ENCODE results near the gene TBKBP1.
A peak's percentile ranks its signal among the peaks of the same experiment; 100 is the strongest.

TBKBP1 gene

GRCh38 chr17:47693731-47694580 lies at the start of gene TBKBP1:
Gene TBKBP1, plus strand, starts transcription at chr17:47694161. Its CDS starts 1,952 bp downstream, at chr17:47696113.
- no peak for DNase-seq (ENCODE audit: low spot score)

- DNase-seq (ENCODE audit: low spot score), result no peak
These were observed 49.6 kb upstream of the TBKBP1 start for GRCh38 chr17:47644324-47644723.

GRCh38 chr17:47649153-47649971 lies 44.6 kb upstream of the TBKBP1 start, which contains the start of gene KPNB1:
Gene KPNB1, plus strand, starts transcription at chr17:47649919. Its CDS starts 326 bp downstream, at chr17:47650245.
- DNase-seq (ENCODE audit: low spot score), result peak; percentile 96

- no peak for DNase-seq (ENCODE audit: low spot score)
These were observed 43.9 kb upstream of the TBKBP1 start for GRCh38 chr17:47649972-47650524.

GRCh38 chr17:47650525-47651522 lies 43.1 kb upstream of the TBKBP1 start:
- peak; percentile 91 for DNase-seq (ENCODE audit: low spot score)

GRCh38 chr17:47651704-47652103 lies 42.3 kb upstream of the TBKBP1 start:
- DNase-seq (ENCODE audit: low spot score), result no peak

- DNase-seq (ENCODE audit: low spot score), result no peak
These were observed 41.4 kb upstream of the TBKBP1 start for GRCh38 chr17:47652570-47652969.

GRCh38 chr17:47653442-47653841 lies 40.5 kb upstream of the TBKBP1 start:
- DNase-seq (ENCODE audit: low spot score), result no peak

GRCh38 chr17:47654991-47655390 lies 39.0 kb upstream of the TBKBP1 start:
- DNase-seq (ENCODE audit: low spot score), result no peak

GRCh38 chr17:47660064-47660492 lies 33.9 kb upstream of the TBKBP1 start:
- no peak for DNase-seq (ENCODE audit: low spot score)

- peak; percentile 59 for DNase-seq (ENCODE audit: low spot score)
These were observed 29.9 kb upstream of the TBKBP1 start for GRCh38 chr17:47663912-47664623.

- no peak for DNase-seq (ENCODE audit: low spot score)
These were observed 29.4 kb upstream of the TBKBP1 start for GRCh38 chr17:47664624-47664941.

- no peak for DNase-seq (ENCODE audit: low spot score)
These were observed 28.3 kb upstream of the TBKBP1 start for GRCh38 chr17:47665655-47666054.

- no peak for DNase-seq (ENCODE audit: low spot score)
These were observed 24.9 kb upstream of the TBKBP1 start for GRCh38 chr17:47669081-47669480.

- no peak for DNase-seq (ENCODE audit: low spot score)
These were observed 23.9 kb upstream of the TBKBP1 start for GRCh38 chr17:47670064-47670463.

GRCh38 chr17:47674499-47674898 lies 19.5 kb upstream of the TBKBP1 start:
- no peak for DNase-seq (ENCODE audit: low spot score)

- DNase-seq (ENCODE audit: low spot score), result no peak
These were observed 18.4 kb upstream of the TBKBP1 start for GRCh38 chr17:47675380-47676198.

GRCh38 chr17:47676199-47676472 lies 17.8 kb upstream of the TBKBP1 start:
- no peak for DNase-seq (ENCODE audit: low spot score)

GRCh38 chr17:47676510-47677165 lies 17.3 kb upstream of the TBKBP1 start:
- DNase-seq (ENCODE audit: low spot score), result no peak

- DNase-seq (ENCODE audit: low spot score), result no peak
These were observed 15.8 kb upstream of the TBKBP1 start for GRCh38 chr17:47678196-47678595.
